ENCODE measurements around the gene KIAA0753. TPM values are rescaled to one million over a fixed set of nuclear protein-coding genes. Genes with fewer than 3 reads are reported as not detected.

KIAA0753 gene
- total and polyA plus RNA-seq, 10 of the 15 experiments (the other 5 are each of a cell fraction or from before 2014, with no cell fraction given): 2.2 to 15.2 (median 7.7) TPM

GRCh38 chr17:6572972-6573370 lies 67.5 kb downstream of the KIAA0753 start:
- intact Hi-C loops (cut with micrococcal nuclease; ENCODE audit: unreplicated experiment): no loop called here
- FAIRE-seq: no peak

More at GRCh38 chr17:6572972-6573370, 67.5 kb downstream of the KIAA0753 start:
- H3K4me1 ChIP-seq (ENCODE audit: control insufficient read depth, insufficient read depth, low read length): peaks cover 13% of the 10 kb centered on the region
- H4K20me1 ChIP-seq (ENCODE audit: control insufficient read depth, insufficient read depth): no peaks in the 10 kb centered on the region
- no TSS peak for BruUV-seq (replicated peaks)
- ChIA-PET POLR2A (interaction anchor here (0.7 kb wide), 1 partner anchor 26 kb away, joined by 12 read pairs; no protein-coding TSS in a partner anchor), RAD21 (ENCODE audit: unreplicated experiment) (no interaction called here), SMC1A (ENCODE audit: uncharacterized antibody, unreplicated experiment) (no interaction called here), CTCF (no interaction called here)
- DNase-seq (ENCODE audit: low read depth, low spot score): no peak
- H3K27ac ChIP-seq (ENCODE audit: control insufficient read depth, insufficient read depth): no peak overlapping the region
- no peak overlapping the region for H3K4me2 ChIP-seq (ENCODE audit: control insufficient read depth, insufficient read depth)
- no peaks in the 10 kb centered on the region for H3K79me2 ChIP-seq (ENCODE audit: control insufficient read depth, insufficient read depth, low read length)
- in situ Hi-C loops (cut with MboI): no loop called here
- no peak for TF ChIP-seq ZNF207 (IDR thresholded peaks at IDR 0.05; ENCODE audit: borderline replicate concordance)
- TF ChIP-seq FOXK2 (IDR thresholded peaks at IDR 0.05): no peak
- no peak for TF ChIP-seq SMC3 (IDR thresholded peaks at IDR 0.05; ENCODE audit: borderline replicate concordance, low read length)
- TF ChIP-seq MTA3 (IDR thresholded peaks at IDR 0.05; ENCODE audit: borderline replicate concordance, low read length): no peak
- no peak for TF ChIP-seq IKZF2 (IDR thresholded peaks at IDR 0.05)
- TF ChIP-seq PML (IDR thresholded peaks at IDR 0.05; ENCODE audit: low read length): no peak
- TF ChIP-seq ATF7 (IDR thresholded peaks at IDR 0.05; ENCODE audit: low read depth): no peak
- TF ChIP-seq BMI1 (IDR thresholded peaks at IDR 0.05; ENCODE audit: borderline replicate concordance): no peak
- TF ChIP-seq, protein P1, sequence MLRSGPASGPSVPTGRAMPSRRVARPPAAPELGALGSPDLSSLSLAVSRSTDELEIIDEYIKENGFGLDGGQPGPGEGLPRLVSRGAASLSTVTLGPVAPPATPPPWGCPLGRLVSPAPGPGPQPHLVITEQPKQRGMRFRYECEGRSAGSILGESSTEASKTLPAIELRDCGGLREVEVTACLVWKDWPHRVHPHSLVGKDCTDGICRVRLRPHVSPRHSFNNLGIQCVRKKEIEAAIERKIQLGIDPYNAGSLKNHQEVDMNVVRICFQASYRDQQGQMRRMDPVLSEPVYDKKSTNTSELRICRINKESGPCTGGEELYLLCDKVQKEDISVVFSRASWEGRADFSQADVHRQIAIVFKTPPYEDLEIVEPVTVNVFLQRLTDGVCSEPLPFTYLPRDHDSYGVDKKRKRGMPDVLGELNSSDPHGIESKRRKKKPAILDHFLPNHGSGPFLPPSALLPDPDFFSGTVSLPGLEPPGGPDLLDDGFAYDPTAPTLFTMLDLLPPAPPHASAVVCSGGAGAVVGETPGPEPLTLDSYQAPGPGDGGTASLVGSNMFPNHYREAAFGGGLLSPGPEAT (IDR thresholded peaks at IDR 0.05; ENCODE audit: low read depth): no peak
- TF ChIP-seq RAD21 (IDR thresholded peaks at IDR 0.05; ENCODE audit: insufficient read depth, low read depth, low read length): no peak
- TF ChIP-seq BACH1 (IDR thresholded peaks at IDR 0.05; ENCODE audit: borderline replicate concordance): no peak
- TF ChIP-seq JUNB (IDR thresholded peaks at IDR 0.05): no peak
- no peak for TF ChIP-seq FOXM1 (IDR thresholded peaks at IDR 0.05; ENCODE audit: low read depth, low read length)
- no peak for TF ChIP-seq E2F8 (IDR thresholded peaks at IDR 0.05; ENCODE audit: low read depth, partially characterized antibody)
- TF ChIP-seq SIN3A (IDR thresholded peaks at IDR 0.05; ENCODE audit: low read depth, low read length): no peak
- TF ChIP-seq, protein P2, sequence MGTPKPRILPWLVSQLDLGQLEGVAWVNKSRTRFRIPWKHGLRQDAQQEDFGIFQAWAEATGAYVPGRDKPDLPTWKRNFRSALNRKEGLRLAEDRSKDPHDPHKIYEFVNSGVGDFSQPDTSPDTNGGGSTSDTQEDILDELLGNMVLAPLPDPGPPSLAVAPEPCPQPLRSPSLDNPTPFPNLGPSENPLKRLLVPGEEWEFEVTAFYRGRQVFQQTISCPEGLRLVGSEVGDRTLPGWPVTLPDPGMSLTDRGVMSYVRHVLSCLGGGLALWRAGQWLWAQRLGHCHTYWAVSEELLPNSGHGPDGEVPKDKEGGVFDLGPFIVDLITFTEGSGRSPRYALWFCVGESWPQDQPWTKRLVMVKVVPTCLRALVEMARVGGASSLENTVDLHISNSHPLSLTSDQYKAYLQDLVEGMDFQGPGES (IDR thresholded peaks at IDR 0.05): no peak
- TF ChIP-seq, protein P3, sequence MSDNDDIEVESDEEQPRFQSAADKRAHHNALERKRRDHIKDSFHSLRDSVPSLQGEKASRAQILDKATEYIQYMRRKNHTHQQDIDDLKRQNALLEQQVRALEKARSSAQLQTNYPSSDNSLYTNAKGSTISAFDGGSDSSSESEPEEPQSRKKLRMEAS (IDR thresholded peaks at IDR 0.05; ENCODE audit: low read depth, low read length): no peak
- TF ChIP-seq LARP7 (IDR thresholded peaks at IDR 0.05): no peak
- H3K9ac ChIP-seq (ENCODE audit: control insufficient read depth, insufficient read depth, low read length): no peak overlapping the region
- H2AFZ ChIP-seq (ENCODE audit: control insufficient read depth, low read depth, low read length): no peak overlapping the region
- H3K36me3 ChIP-seq (ENCODE audit: control insufficient read depth in 2 of 2, insufficient read depth in 2 of 2, low read length in 1 of 2): no peaks in the 10 kb centered on the region
- ATAC-seq: no peak
- WGBS (ENCODE audit: insufficient coverage, insufficient replicate concordance, low lambda C conversion rate, missing lambda C conversion rate): 93% methylated on average over 8 of the region's 8 CpGs
- H3K4me3 ChIP-seq: no peak overlapping the region
- no peaks in the 10 kb centered on the region for H3K27me3 ChIP-seq (replicated peaks in 1 of 2; ENCODE audit: control insufficient read depth in 2 of 2, insufficient read depth in 2 of 2, low read length in 1 of 2)
- H3K9me3 ChIP-seq (replicated peaks; ENCODE audit: control insufficient read depth, insufficient read depth, low read length): no peaks in the 10 kb centered on the region
